WERI-Rb-1 (cell line): Measurements from ENCODE around the gene CALD1.

Experiments used
- DNase-seq: peaks from one replicate; pipeline ENCODE4 v3.0.0-alpha.2; 2020
- H3K27ac ChIP-seq: fragments of 250-450 bp; sonication (Bioruptor Pico); 2 replicates; pipeline ENCODE4 v1.5.1; 2020; ENCODE audit warnings: mild to moderate bottlenecking, moderate library complexity
- H3K27me3 ChIP-seq: fragments of 250-450 bp; sonication (Bioruptor Pico); 2 replicates; pipeline ENCODE4 v1.5.1; 2021; ENCODE audit warnings: mild to moderate bottlenecking, low read depth, moderate library complexity; ENCODE audit not compliant: insufficient read depth, severe bottlenecking
- H3K36me3 ChIP-seq: fragments of 250-450 bp; sonication (Bioruptor Pico); 2 replicates; pipeline ENCODE4 v1.5.1; 2020; ENCODE audit warnings: mild to moderate bottlenecking, moderate library complexity
- H3K4me3 ChIP-seq: 2 replicates; pipeline ENCODE4 v1.5.1; 2011; ENCODE audit warnings: low read depth, mild to moderate bottlenecking, control low read depth, low read length
- H3K9me3 ChIP-seq: fragments of 250-450 bp; sonication (Bioruptor Pico); 2 replicates; pipeline ENCODE4 v1.5.1; 2021; ENCODE audit warnings: mild to moderate bottlenecking, moderate library complexity; ENCODE audit not compliant: severe bottlenecking
- TF ChIP-seq, protein P1 (sequence below): IDR thresholded peaks from 2 replicates; pipeline ENCODE4 v1.5.1; 2011; ENCODE audit warnings: low read depth, mild to moderate bottlenecking, control low read depth, inconsistent platforms, low read length

CALD1 gene

GRCh38 chr7:134892963-134893362 is 113.5 kb downstream of the CALD1 start:
- no peak for DNase-seq
- TF ChIP-seq, protein P1, sequence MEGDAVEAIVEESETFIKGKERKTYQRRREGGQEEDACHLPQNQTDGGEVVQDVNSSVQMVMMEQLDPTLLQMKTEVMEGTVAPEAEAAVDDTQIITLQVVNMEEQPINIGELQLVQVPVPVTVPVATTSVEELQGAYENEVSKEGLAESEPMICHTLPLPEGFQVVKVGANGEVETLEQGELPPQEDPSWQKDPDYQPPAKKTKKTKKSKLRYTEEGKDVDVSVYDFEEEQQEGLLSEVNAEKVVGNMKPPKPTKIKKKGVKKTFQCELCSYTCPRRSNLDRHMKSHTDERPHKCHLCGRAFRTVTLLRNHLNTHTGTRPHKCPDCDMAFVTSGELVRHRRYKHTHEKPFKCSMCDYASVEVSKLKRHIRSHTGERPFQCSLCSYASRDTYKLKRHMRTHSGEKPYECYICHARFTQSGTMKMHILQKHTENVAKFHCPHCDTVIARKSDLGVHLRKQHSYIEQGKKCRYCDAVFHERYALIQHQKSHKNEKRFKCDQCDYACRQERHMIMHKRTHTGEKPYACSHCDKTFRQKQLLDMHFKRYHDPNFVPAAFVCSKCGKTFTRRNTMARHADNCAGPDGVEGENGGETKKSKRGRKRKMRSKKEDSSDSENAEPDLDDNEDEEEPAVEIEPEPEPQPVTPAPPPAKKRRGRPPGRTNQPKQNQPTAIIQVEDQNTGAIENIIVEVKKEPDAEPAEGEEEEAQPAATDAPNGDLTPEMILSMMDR: no peak
- Histone ChIP-seq H3K27me3 (no peaks in the 10 kb centered on the region), H3K36me3 (no peaks in the 10 kb centered on the region), H3K27ac (no peak overlapping the region), H3K9me3 (peaks cover 11% of the 10 kb centered on the region), H3K4me3 (no peak overlapping the region)

DNA sequence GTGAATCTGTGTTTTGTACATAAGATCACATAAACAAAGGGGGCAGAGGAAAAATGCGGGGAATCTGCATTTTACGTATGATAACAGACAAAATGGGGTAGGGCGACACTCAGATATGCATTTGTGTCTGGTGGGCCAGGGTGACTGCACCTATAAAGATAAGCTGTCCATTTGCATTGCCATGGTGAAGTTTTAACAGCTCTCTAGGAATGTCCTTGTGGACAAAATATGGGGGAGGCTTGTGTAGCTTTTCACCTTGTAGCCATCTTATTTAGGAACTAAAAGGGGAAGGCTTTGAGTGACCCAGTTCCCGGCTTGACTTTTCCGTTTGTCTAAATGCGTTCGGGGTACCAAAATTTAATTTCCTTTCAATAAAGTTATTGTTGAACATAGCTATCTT is 114.5 kb downstream of the CALD1 start:
- peaks cover 11% of the 10 kb centered on the region for H3K9me3 ChIP-seq
- TF ChIP-seq, protein P1: no peak
- H3K36me3 ChIP-seq: no peaks in the 10 kb centered on the region
- DNase-seq: no peak
- H3K27me3 ChIP-seq: no peaks in the 10 kb centered on the region
- no peak overlapping the region for H3K4me3 ChIP-seq
- no peak overlapping the region for H3K27ac ChIP-seq

GRCh38 chr7:134894928-134895327 is 115.5 kb downstream of the CALD1 start:
- no peak overlapping the region for H3K27ac ChIP-seq
- no peak overlapping the region for H3K4me3 ChIP-seq
- H3K9me3 ChIP-seq: peaks cover 11% of the 10 kb centered on the region
- no peaks in the 10 kb centered on the region for H3K36me3 ChIP-seq
- DNase-seq: no peak
- TF ChIP-seq, protein P1: no peak
- no peaks in the 10 kb centered on the region for H3K27me3 ChIP-seq

- H3K9me3 ChIP-seq: peaks cover 11% of the 10 kb centered on the region
- no peaks in the 10 kb centered on the region for H3K27me3 ChIP-seq
- no peak overlapping the region for H3K4me3 ChIP-seq
- TF ChIP-seq, protein P1: no peak
- H3K27ac ChIP-seq: no peak overlapping the region
- no peaks in the 10 kb centered on the region for H3K36me3 ChIP-seq
- DNase-seq: no peak
Measured at GRCh38 chr7:134896073-134896472, 116.6 kb downstream of the CALD1 start.

DNA sequence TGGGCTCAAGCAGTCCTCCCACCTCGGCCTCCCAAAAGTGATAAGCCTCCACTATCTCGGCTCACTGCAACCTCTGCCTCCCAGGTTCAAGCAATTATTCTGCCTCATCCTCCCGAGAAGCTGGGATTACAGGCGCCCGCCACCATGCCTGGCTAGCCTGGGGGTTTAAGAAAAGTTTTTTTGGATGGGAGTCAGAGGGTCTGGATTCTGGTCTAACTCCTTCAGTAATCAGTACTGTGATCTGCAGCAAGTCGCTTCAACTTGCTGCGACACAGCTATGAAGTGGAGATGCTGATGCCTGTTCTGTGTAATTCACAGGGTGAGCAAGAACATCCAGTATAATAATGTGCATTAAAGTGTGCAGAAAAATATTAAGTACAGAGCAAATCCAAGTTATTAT is 118.5 kb downstream of the CALD1 start:
- H3K27ac ChIP-seq: no peak overlapping the region
- no peak for DNase-seq
- H3K27me3 ChIP-seq: no peaks in the 10 kb centered on the region
- no peak overlapping the region for H3K4me3 ChIP-seq
- H3K36me3 ChIP-seq: no peaks in the 10 kb centered on the region
- TF ChIP-seq, protein P1: no peak
- H3K9me3 ChIP-seq: peaks cover 11% of the 10 kb centered on the region

DNA sequence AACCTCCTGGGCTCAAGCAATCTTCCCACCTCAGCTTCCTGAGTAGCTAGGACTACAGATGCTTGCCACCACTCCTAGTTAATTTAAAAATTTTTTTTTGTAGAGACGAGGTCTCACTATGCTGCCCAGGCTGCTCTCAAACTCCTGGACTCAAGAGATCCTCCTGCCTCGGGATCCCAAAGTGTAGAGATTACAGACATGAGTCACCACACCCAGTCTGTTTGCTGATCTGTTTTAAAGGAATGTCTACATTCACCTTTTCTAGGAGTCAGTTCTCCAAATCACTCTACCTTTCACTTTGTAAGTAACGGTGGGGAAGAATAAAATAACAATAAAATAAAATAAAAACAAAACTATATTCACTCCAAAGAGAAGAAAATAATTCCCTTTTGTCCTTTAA is 120.3 kb downstream of the CALD1 start:
- Histone ChIP-seq H3K36me3 (no peaks in the 10 kb centered on the region), H3K27me3 (no peaks in the 10 kb centered on the region), H3K4me3 (no peak overlapping the region), H3K27ac (no peak overlapping the region), H3K9me3 (peaks cover 11% of the 10 kb centered on the region)
- DNase-seq: no peak
- TF ChIP-seq, protein P1: no peak
